Breast epithelium (tissue), 3 donors: Measurements from ENCODE around the gene BEND3.

Experiments used
- POLR2A ChIP-seq: fragments of 450-650 bp; IDR thresholded peaks from one replicate; pipeline ENCODE4 v1.6.1; 2016; ENCODE audit warnings: antibody characterized with exemption, mild to moderate bottlenecking, moderate library complexity
- POLR2AphosphoS5 ChIP-seq, 3 donors: sonication (generic); formaldehyde crosslinking; IDR thresholded peaks; one replicate each; pipeline ENCODE4 v1.6.1; 2017; ENCODE audit warnings: antibody characterized with exemption in 3 of 3
- TF ChIP-seq, protein P1 (sequence below), 3 donors: fragments of 450-650 bp; IDR thresholded peaks; one replicate each; pipeline ENCODE4 v1.5.1; 2016 to 2017; ENCODE audit warnings: antibody characterized with exemption in 3 of 3, mild to moderate bottlenecking in 3 of 3, moderate library complexity in 3 of 3

- TF ChIP-seq, protein P1, sequence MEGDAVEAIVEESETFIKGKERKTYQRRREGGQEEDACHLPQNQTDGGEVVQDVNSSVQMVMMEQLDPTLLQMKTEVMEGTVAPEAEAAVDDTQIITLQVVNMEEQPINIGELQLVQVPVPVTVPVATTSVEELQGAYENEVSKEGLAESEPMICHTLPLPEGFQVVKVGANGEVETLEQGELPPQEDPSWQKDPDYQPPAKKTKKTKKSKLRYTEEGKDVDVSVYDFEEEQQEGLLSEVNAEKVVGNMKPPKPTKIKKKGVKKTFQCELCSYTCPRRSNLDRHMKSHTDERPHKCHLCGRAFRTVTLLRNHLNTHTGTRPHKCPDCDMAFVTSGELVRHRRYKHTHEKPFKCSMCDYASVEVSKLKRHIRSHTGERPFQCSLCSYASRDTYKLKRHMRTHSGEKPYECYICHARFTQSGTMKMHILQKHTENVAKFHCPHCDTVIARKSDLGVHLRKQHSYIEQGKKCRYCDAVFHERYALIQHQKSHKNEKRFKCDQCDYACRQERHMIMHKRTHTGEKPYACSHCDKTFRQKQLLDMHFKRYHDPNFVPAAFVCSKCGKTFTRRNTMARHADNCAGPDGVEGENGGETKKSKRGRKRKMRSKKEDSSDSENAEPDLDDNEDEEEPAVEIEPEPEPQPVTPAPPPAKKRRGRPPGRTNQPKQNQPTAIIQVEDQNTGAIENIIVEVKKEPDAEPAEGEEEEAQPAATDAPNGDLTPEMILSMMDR (IDR thresholded peaks at IDR 0.05), result no peak
- TF ChIP-seq POLR2AphosphoS5 (IDR thresholded peaks at IDR 0.05) (no peak), POLR2A (no peak)
Measured at GRCh38 chr6:107061125-107062020, 53.9 kb downstream of the BEND3 start.
